C4-2B (cell line): Measurements from ENCODE around the gene FBLN7.

Experiments used
- ZFX ChIP-seq: fragments of 450-650 bp; IDR thresholded peaks from 2 replicates; pipeline ENCODE4 v1.6.1; 2017
- TF ChIP-seq, protein P1 (sequence below): fragments of 450-650 bp; conservative IDR thresholded peaks from 2 replicates; pipeline ENCODE4 v1.5.1; 2017; ENCODE audit warnings: mild to moderate bottlenecking

DNA sequence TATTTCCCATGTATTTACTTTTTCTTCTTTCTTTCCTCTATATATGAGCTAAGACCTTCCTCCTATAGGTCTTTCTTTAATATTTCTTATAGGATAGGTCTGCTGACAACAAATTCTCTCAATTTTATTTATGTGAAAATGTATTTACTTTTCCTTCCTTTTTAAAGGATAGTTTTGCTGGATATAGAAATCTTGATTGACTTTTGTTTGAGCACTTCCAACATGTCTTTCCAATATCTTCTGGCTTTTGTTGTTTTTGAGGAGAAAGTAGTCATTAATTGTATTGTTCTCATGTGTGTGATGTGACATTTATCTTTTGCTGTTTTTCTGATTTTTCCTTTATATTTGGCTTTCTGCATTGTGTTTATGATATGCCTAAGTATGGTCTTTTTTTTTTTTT is 28.9 kb upstream of the FBLN7 start:
- TF ChIP-seq, protein P1, sequence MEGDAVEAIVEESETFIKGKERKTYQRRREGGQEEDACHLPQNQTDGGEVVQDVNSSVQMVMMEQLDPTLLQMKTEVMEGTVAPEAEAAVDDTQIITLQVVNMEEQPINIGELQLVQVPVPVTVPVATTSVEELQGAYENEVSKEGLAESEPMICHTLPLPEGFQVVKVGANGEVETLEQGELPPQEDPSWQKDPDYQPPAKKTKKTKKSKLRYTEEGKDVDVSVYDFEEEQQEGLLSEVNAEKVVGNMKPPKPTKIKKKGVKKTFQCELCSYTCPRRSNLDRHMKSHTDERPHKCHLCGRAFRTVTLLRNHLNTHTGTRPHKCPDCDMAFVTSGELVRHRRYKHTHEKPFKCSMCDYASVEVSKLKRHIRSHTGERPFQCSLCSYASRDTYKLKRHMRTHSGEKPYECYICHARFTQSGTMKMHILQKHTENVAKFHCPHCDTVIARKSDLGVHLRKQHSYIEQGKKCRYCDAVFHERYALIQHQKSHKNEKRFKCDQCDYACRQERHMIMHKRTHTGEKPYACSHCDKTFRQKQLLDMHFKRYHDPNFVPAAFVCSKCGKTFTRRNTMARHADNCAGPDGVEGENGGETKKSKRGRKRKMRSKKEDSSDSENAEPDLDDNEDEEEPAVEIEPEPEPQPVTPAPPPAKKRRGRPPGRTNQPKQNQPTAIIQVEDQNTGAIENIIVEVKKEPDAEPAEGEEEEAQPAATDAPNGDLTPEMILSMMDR = no peak
- no peak for TF ChIP-seq ZFX
